GM23248 (cell line): Measurements from ENCODE around the gene NF1.

Experiments
- EZH2 ChIP-seq: fragments of 200-600 bp; sonication (generic); IDR thresholded peaks from 2 replicates; pipeline ENCODE4 v1.6.1; 2018; ENCODE audit warnings: antibody characterized with exemption, mild to moderate bottlenecking; ENCODE audit not compliant: insufficient read depth, poor library complexity, severe bottlenecking
- EZH2phosphoT487 ChIP-seq: fragments of 200-600 bp; sonication (generic); IDR thresholded peaks from 2 replicates; pipeline ENCODE4 v1.6.1; 2018; ENCODE audit warnings: antibody characterized with exemption, moderate library complexity, mild to moderate bottlenecking, low read depth; ENCODE audit not compliant: insufficient read depth

DNA sequence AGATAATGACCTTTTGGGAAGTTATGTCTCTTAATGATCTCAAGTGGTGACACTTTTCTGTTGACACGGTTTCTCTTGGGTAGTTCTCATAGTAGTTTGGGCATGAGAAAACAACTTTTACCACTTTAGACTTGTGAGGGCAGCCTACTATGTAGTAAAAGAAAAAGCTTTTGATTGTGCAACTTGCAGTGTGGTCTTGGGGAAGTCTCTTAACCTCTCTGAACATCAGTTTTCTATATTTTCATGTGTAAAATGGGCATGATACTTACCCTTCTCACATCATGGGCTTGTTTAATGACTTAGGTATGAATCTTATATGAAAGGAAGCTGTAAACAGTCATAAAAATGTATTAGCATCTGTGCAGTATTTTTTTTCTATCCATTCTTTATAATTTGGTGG, 11.2 kb downstream of the NF1 start:
- TF ChIP-seq EZH2 = no peak
- TF ChIP-seq EZH2phosphoT487 = no peak
